Breast epithelium (tissue), 4 donors: ENCODE data around the gene PALLD. TPM values are rescaled to one million over a fixed set of nuclear protein-coding genes. Genes with fewer than 3 reads are reported as not detected.

ENCODE experiments used
- DNase-seq, 2 donors: peaks; one replicate each; pipeline ENCODE4 v3.0.0-alpha.2; 2019; ENCODE audit warnings: low spot score in 2 of 2
- H3K27ac ChIP-seq, 2 donors: fragments of 200-600 bp; sonication (generic) in 1 of 2; one replicate each; pipeline ENCODE4 v1.5.1; 2016 to 2019; ENCODE audit warnings: mild to moderate bottlenecking in 1 of 2
- H3K27me3 ChIP-seq, 2 donors: fragments of 200-600 bp; sonication (generic) in 1 of 2; one replicate each; pipeline versions ENCODE4 v1.5.1 to v1.6.0; 2017 to 2019; ENCODE audit warnings: control low read depth in 1 of 2, mild to moderate bottlenecking in 1 of 2
- H3K36me3 ChIP-seq: fragments of 200-600 bp; one replicate; pipeline ENCODE4 v1.5.1; 2019
- H3K4me1 ChIP-seq, 2 donors: fragments of 200-600 bp; sonication (generic); one replicate each; pipeline ENCODE4 v1.5.1; 2016 to 2019; ENCODE audit warnings: control low read depth in 1 of 2
- H3K4me3 ChIP-seq, 3 donors: fragments of 200-600 bp; sonication (generic); 1 replicate in 2 of 3; 2 replicates in 1 of 3; pipeline ENCODE4 v1.5.1; 2016 to 2019; ENCODE audit warnings: mild to moderate bottlenecking in 3 of 3, moderate library complexity in 2 of 3
- H3K9me3 ChIP-seq, 2 donors: fragments of 200-600 bp; sonication (generic) in 1 of 2; one replicate each; pipeline ENCODE4 v1.5.1; 2016 to 2019; ENCODE audit warnings: control low read depth in 1 of 2
- CTCF ChIP-seq, 3 donors: fragments of 450-650 bp; IDR thresholded peaks; one replicate each; pipeline ENCODE4 v1.5.1; 2016 to 2017; ENCODE audit warnings: antibody characterized with exemption in 3 of 3, mild to moderate bottlenecking in 3 of 3, moderate library complexity in 3 of 3
- POLR2A ChIP-seq: fragments of 450-650 bp; IDR thresholded peaks from one replicate; pipeline ENCODE4 v1.6.1; 2016; ENCODE audit warnings: antibody characterized with exemption, mild to moderate bottlenecking, moderate library complexity
- POLR2AphosphoS5 ChIP-seq, 3 donors: sonication (generic); formaldehyde crosslinking; IDR thresholded peaks; one replicate each; pipeline ENCODE4 v1.6.1; 2017; ENCODE audit warnings: antibody characterized with exemption in 3 of 3
- intact Hi-C: fragments of 100-400 bp; cut with DNase I; formaldehyde crosslinking; loops from one replicate; pipeline ENCODE4 v1.15.1; 2023; ENCODE audit warnings: low total_unique reads
- total RNA-seq, 3 donors: library from RNA; depleted of rRNA; stranded (reverse); fragments of >200 nt; gene quantifications; one replicate each; pipeline ENCODE4 v1.1.0, GENCODE V29; 2016

The PALLD gene
- total RNA-seq, 3 donors from 2014 or later: 96.0 to 186 (median 174) TPM

GRCh38 chr4:168580228-168580627 is 83.4 kb downstream of the PALLD start:
- intact Hi-C loops: no loop called here

GRCh38 chr4:168584321-168584771 is 87.5 kb downstream of the PALLD start:
- Histone ChIP-seq H3K9me3 (no peaks in the 10 kb centered on the region), H3K27me3 (no peaks in the 10 kb centered on the region), H3K4me3 (no peak overlapping the region), H3K4me1 (peaks cover 0 to 11% of the 10 kb centered on the region in 2 donors), H3K36me3 (no peaks in the 10 kb centered on the region), H3K27ac (no peak overlapping the region)
- no peak for DNase-seq
- TF ChIP-seq POLR2AphosphoS5 (IDR thresholded peaks at IDR 0.05): no peak
- TF ChIP-seq POLR2A: no peak
- TF ChIP-seq CTCF (IDR thresholded peaks at IDR 0.05): no peak
- intact Hi-C loops: no loop called here

More at GRCh38 chr4:168580228-168580627, 83.4 kb downstream of the PALLD start:
- H3K4me3 ChIP-seq: no peak overlapping the region
- H3K27me3 ChIP-seq: no peaks in the 10 kb centered on the region
- H3K27ac ChIP-seq: no peak overlapping the region
- no peaks in the 10 kb centered on the region for H3K9me3 ChIP-seq
- H3K36me3 ChIP-seq: no peaks in the 10 kb centered on the region
- TF ChIP-seq POLR2AphosphoS5 (IDR thresholded peaks at IDR 0.05) (no peak), POLR2A (no peak), CTCF (IDR thresholded peaks at IDR 0.05) (no peak)
- no peak for DNase-seq
- H3K4me1 ChIP-seq: no peaks in the 10 kb centered on the region

GRCh38 chr4:168585168-168586091 is 88.6 kb downstream of the PALLD start:
- Histone ChIP-seq H3K9me3 (no peaks in the 10 kb centered on the region), H3K27ac (peak overlapping the region; percentile 33 to 34), H3K36me3 (no peaks in the 10 kb centered on the region), H3K27me3 (no peaks in the 10 kb centered on the region), H3K4me1 (peaks cover 0 to 11% of the 10 kb centered on the region in 2 donors), H3K4me3 (no peak overlapping the region)
- intact Hi-C loops: no loop called here
- TF ChIP-seq POLR2A (no peak), CTCF (IDR thresholded peaks at IDR 0.05) (peak in 2 of 3 donors; percentile 71 to 72), POLR2AphosphoS5 (IDR thresholded peaks at IDR 0.05) (peak in 1 of 3 donors; percentile 39)
- DNase-seq: peak; percentile 63 to 81

- Histone ChIP-seq H3K4me3 (peak overlapping the region in 1 of 3 donors; percentile 16), H3K27ac (peak overlapping the region; percentile 68 to 82), H3K27me3 (no peaks in the 10 kb centered on the region), H3K9me3 (no peaks in the 10 kb centered on the region), H3K36me3 (no peaks in the 10 kb centered on the region), H3K4me1 (peaks cover 0 to 11% of the 10 kb centered on the region in 2 donors)
- no peak for DNase-seq
- intact Hi-C loops: no loop called here
- TF ChIP-seq CTCF (IDR thresholded peaks at IDR 0.05) (no peak), POLR2AphosphoS5 (IDR thresholded peaks at IDR 0.05) (no peak), POLR2A (no peak)
Measured at GRCh38 chr4:168586926-168587325, 90.1 kb downstream of the PALLD start.
